CD4-positive, alpha-beta T cell treated with Interleukin-1 beta for 1 hour (primary cell): ENCODE measurements around the gene SIN3A.
"Not testable (repeated sequence)": the region's sequence is repeated elsewhere in the genome, so short reads cannot be mapped to it uniquely, and the experiment has no call there.

ENCODE experiments used
- DNase-seq, 2 donors: peaks; one replicate each; pipeline ENCODE4 v3.0.0-alpha.2; 2020 to 2022

The SIN3A gene

DNA sequence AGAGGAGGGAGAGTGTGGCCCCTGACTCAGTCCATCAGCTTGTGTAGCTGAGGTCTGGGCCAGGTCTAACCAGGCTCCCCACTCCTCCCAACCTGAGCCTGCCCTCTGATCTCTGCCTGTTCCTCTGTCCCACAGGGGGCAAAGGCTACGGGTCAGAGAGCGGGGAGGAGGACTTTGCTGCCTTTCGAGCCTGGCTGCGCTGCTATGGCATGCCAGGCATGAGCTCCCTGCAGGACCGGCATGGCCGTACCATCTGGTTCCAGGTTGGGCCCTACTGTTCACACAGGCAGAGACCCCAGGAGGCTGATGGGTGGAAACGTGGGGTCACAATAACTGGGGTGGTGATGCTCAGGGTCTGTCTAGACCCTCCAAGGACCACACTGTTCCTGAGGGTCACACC is 97.9 kb downstream of the SIN3A start:
- DNase-seq, result no peak

DNA sequence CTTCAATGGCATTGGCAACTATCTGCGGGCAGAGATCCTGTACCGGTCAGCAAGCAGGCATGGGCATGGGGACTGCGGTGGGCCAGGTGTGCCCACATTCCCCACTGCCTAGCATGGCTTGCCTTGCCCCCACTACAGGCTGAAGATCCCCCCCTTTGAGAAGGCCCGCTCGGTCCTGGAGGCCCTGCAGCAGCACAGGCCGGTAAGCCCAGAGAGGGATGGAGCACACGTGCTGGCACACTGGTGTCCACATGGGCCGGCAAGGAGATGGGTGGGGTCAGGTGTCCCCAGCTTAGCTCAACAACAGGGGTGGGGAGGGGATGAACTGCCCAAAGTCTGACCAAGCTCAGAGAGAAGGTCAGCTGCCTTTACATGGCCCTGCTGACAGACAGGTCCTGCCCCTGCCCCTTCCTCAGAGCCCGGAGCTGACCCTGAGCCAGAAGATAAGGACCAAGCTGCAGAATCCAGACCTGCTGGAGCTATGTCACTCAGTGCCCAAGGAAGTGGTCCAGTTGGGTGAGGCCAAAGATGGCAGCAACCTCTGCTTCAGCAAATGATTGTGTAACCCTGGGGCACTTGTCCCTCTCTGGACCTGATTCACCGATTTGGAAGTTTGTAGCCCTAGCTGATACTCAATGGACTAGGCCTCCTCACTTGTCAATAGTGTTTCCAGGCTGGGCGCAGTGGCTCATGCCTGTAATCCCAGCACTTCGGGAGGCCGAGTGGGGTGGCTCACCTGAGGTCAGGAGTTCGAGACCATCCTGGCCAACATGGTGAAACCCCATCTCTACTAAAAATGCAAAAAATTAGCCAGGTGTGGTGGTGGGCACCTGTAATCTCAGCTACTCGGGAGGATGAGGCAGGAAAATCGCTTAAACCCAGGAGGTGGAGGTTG is 99.1 kb downstream of the SIN3A start:
- no peak for DNase-seq

- no peak for DNase-seq
Observed at GRCh38 chr15:75350601-75351361, 100.7 kb downstream of the SIN3A start.

DNA sequence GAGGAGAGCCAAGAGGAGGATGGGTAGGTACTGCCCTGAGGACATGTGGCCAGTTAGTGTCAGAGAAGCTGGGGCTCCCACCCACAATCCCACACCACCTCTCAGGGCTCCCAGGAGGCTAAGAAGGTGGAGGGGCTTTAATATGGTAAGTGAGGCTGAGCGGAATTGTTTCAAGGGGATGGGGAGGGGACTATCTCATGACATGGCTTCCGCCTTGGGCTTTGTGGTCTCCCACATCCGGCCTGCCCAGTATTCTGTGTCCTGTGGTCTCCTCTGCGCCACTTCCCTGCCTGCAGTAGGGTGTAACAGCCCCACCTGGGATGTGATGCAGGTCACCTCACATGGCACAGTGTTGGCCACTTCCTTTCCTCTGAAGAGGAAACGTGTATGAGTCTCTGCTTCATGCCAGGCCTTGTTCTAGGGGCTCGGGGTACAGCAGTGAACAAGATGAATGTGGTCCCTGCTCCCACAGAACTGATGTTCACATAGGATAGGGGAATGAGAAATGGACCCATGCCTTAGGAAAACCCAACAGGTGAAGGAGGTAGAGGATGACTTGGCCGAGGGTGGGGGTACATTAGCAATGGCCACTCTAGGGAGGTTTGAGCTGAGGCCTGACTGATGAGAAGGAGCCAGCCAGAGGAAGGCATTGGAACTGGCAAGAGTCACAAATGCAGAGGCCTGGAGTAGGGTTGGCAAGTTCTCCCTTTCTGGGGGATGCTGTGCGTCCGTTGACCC is 101.5 kb downstream of the SIN3A start:
- DNase-seq, result peak; percentile 85 to 90

DNA sequence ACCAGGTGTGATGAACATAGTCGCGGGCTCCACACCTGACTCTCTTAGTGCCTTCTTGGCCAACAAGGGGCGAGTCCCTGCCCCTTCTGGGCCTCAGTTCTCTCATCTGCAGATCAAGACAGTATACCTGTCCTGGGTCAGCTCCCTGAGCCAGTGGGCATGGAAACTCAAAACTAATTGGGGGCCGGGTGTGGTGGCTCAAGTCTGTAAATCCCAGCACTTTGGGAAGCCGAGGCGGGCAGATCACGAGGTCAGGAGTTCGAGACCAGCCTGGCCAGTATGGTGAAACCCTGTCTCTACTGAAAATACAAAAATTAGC is 102.2 kb downstream of the SIN3A start:
- DNase-seq, result not testable (repeated sequence)

DNA sequence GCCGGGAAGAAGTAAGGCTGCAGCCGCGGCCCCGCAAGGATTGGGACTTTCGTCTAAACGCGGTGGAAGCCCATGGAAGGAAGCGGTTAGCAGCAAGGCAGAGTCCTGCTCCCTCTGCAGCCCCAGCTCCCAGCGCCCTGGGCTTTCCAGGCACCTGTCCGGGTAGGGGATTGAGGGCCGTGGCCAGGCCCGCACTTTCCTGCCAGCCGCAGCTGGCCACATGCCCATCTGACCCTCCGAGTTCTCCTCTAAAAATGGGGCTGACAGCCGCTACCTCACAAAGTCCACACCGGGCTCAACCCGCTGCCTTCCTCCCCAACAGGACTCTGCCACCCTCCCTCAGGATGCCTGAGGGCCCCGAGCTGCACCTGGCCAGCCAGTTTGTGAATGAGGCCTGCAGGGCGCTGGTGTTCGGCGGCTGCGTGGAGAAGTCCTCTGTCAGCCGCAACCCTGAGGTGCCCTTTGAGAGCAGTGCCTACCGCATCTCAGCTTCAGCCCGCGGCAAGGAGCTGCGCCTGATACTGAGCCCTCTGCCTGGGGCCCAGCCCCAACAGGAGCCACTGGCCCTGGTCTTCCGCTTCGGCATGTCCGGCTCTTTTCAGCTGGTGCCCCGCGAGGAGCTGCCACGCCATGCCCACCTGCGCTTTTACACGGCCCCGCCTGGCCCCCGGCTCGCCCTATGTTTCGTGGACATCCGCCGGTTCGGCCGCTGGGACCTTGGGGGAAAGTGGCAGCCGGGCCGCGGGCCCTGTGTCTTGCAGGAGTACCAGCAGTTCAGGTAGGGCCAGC is 102.7 kb downstream of the SIN3A start:
- no peak for DNase-seq

DNA sequence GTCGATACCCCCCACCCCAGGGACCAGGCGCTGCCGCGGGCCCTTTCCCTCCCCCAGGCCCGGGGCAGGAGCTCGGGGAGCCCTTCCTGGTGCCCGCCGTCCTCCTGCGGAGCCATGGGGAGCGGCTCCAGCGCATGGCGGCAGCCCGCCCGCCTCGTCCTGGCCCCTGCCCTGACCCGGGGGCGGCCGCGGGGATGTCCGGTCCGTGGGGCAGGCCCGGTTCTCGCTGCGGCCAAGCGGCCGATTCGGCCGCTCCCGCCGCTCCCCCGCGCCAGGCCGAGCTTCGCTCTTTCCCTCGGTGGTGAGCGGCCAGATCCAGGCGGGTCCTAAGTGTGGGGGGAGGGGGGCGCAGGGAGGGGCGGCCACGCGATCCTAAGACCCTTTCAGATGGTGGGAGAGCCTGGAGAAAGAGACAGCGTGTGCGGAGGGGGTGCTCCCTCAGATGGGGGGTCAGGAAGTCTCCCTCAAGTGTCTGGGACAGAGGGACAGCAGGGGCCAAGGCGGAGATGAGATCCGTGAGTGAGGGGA is 103.4 kb downstream of the SIN3A start:
- no peak for DNase-seq

DNA sequence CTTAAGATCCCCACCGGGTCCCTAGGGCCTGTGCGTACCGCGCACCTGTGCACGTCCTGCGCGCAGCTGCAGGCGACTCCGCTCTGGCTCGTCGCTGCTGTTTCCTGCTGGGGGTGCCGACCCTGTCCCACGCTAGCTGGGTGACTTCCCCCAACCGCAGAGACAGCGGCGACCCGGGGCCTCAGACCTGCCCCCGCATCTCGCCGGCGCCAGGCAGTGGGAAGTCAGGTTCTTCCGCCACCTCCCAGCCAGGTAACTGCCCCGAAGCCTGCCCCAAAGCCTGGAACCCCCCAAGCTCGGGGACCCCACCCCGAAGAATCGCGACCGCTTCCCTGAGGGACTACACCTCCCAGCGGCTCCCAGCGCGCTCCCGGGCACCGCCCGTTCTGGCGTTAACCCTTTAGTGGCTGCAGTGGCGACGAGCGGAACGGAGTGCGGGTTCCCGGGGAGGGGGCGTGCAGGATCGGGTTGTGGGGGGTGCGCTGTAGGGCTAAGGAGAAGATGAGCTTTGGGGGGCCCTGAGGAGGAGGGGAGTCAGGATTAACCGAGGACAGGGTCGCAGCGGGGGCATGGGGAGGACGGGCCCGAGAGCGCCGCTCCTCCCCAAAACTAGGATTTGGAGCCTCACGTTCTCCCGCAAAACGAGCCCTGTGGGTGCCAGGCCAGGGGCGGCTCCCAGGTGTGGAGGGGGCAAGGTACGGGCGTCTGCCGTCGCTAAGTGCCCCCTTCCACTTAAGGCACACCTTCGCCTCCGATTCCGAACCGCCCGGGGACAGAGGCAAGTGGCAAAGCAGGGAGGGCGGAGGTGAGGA is 104.1 kb downstream of the SIN3A start:
- peak; percentile 51 to 87 for DNase-seq

- no peak for DNase-seq
Observed at GRCh38 chr15:75346796-75347221, 104.7 kb downstream of the SIN3A start, which contains the start of gene NEIL1. Gene NEIL1, plus strand, starts transcription at chr15:75347039. Its CDS starts 1,867 bp downstream, at chr15:75348906.

GRCh38 chr15:75343953-75344352 is 107.5 kb downstream of the SIN3A start:
- DNase-seq, result not testable (repeated sequence)

DNA sequence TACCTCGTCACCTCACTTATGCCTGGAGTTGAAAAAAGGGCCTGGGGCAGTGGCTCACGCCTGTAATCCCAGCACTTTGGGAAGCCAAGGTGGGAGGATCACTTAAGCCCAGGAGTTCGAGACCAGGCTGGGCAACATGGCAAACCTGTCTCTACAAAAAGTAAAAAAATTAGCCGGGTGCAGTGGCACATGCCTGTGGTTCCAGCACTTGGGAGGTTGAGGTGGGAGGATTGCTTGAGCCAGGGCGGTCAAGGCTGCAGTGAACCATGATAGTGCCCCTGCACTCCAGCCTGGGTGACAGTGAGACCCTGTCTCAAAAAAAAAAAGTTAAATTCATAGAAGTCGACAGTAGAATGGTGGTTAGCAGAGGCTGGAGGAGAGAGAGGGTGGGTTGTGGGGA is 109.3 kb downstream of the SIN3A start:
- DNase-seq, result no peak

DNA sequence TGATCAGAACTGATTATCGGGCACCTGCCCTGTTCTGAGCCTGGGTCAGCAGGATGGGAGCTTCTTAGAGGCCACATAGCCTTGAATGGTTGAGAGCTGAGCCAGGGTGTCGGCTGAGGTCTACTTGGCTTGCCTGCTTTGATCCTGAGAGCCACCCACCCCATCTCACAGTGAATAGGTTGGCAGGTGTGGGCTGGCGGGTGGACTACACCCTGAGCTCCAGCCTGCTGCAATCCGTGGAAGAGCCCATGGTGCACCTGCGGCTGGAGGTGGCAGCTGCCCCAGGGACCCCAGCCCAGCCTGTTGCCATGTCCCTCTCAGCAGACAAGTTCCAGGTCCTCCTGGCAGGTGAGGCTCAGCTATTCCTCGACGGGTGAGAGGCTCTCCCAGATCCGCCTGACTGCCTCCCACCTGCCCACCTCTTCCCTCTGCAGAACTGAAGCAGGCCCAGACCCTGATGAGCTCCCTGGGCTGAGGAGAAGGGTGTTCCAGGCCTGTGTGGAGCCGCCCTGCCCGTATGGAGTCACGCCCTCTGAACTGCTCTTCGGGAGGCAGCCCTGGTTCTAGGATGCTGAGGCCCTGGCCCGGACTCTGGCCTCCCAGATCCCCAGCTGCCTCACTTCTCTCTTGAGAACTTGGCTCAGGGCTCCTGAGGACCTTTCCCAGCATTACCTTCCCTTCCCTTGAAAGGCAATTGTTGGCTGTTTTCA is 111.8 kb downstream of the SIN3A start:
- no peak for DNase-seq

- no peak for DNase-seq
Observed at GRCh38 chr15:75338661-75339240, 112.7 kb downstream of the SIN3A start.

DNA sequence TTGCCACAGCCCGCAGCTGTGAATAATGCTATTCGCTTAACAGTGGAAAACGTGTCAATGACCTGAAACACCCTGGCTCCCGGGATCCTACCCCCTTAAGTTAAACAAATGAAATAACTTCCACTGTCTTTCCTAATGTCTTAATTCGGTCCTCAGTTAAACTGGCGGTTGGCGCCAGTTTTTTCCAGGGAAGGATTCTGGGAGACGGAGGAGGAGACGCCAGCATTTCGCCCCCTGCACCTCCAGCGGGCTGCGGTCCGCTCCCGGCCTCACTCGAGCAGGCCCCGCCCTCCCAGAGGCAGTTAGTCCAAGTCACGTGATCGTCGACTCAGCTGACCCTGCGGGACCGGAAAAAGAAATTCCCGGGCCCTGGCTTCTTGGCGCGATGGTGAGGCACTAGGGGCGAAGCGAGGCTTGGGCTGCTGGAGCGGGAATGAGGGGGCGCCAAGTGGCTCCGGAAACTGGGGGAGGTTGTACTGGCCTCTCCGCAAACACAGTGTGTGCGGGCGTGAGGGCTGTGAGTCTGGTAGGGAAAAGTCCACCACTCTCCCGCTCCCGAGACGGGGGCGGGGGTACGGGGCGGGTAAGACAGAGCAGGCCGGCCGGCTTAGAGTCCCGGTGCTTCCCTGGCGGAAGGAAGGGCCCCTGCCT is 115.7 kb downstream of the SIN3A start, which contains the start of gene COMMD4:
Gene COMMD4, plus strand, starts transcription at position 359 of the 651 bp plus-strand sequence. Its CDS starts 27 bp downstream, at position 386.
- peak; percentile 69 to 74 for DNase-seq

GRCh38 chr15:75335313-75335704 is 116.2 kb downstream of the SIN3A start:
- no peak for DNase-seq

DNA sequence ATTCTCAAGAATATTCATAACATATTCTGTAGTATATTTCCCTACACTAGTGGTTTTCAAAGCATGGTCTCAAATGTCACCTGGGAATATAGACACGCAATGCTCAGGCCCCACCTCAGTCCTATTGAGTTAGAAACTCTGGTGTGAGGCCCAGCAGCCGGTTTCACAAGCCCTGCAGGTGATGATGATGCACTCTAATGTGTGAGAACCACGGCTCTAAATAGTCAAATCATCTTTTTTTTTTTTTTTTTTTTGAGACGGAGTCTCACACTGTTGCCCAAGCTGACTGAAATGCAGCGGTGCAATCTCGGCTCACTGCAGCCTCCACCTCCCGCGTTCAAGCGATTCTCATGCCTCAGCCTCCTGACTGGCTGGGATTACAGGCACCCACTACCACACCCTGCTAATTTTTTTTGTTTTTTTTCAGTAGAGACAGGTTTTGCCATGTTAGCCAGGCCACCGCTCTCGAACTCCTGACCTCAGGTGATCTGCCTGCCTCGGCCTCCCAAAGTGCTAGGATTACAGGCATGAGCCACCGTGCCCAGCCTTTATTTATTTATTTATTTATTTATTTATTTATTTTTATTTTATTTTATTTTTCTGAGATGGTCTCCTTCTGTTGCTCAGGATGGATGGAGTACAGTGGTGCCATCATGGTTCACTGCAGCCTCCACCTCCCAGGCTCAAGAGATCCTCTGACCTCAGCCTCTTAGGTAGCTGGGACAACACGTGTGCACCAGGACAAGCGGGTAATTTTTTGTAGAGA is 117.7 kb downstream of the SIN3A start:
- not testable (repeated sequence) for DNase-seq

DNA sequence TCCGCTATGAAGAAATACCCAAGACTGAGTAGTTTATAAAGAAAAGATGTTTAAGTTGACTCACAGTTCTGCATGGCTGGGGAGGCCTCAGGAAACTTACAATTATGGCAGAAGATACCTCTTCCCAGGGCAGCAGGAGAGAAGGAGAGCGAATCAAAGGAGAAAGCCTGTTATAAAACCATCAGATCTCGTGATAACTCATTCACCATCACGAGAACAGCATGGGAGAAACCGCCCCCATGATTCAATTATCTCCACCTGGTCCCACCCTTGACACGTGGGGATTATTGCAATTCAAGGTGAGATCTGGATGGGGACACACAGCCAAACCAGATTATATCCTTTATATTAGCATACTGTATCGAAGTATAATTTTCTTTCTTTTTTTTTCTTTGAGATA is 119.4 kb downstream of the SIN3A start:
- DNase-seq, result not testable (repeated sequence)

- DNase-seq, result no peak
Observed at GRCh38 chr15:75329571-75329970, 121.9 kb downstream of the SIN3A start.
